WTC11 (cell line): Measurements from ENCODE around the gene UBASH3B. TPM values are rescaled to one million over a fixed set of nuclear protein-coding genes. Genes with fewer than 3 reads are reported as not detected.

Source experiments
- ATAC-seq: fragments of 200-7000 bp; cut with Tn5 transposase; 2 replicates; pipeline ENCODE4 v1.10.0; 2021; ENCODE audit warnings: mild to moderate bottlenecking, moderate library complexity
- CTCF ChIA-PET: fragments of 300-600 bp; sonication (Branson Sonifier 250); formaldehyde crosslinking; loops from one replicate; lab custom pipeline; 2021; ENCODE audit warnings: antibody characterized with exemption; lab: Charles Lee
- POLR2A ChIA-PET: fragments of 350-600 bp; sonication (Branson Sonifier 250); formaldehyde crosslinking; loops from one replicate; lab custom pipeline; 2021; ENCODE audit warnings: antibody characterized with exemption; lab: Charles Lee
- DNase-seq: peaks from one replicate; pipeline ENCODE4 v3.0.0; 2021; ENCODE audit warnings: low spot score
- H3K27ac Mint-ChIP-seq: 2 replicates; pipeline ENCODE4 v1.8.0; 2021; ENCODE audit warnings: mixed read lengths
- H3K27me3 Mint-ChIP-seq: 2 replicates; pipeline ENCODE4 v1.8.0; 2021; ENCODE audit warnings: low read depth, mild to moderate bottlenecking, moderate library complexity, mixed read lengths
- H3K36me3 Mint-ChIP-seq: 2 replicates; pipeline ENCODE4 v1.8.0; 2021; ENCODE audit warnings: mixed read lengths
- H3K4me1 Mint-ChIP-seq: 2 replicates; pipeline ENCODE4 v1.8.0; 2022; ENCODE audit warnings: mixed read lengths
- H3K4me3 Mint-ChIP-seq: 2 replicates; pipeline ENCODE4 v1.8.0; 2021; ENCODE audit warnings: mild to moderate bottlenecking, moderate library complexity, mixed read lengths
- H3K9me3 Mint-ChIP-seq: 2 replicates; pipeline ENCODE4 v1.8.0; 2021; ENCODE audit warnings: mixed read lengths
- ATF3 ChIP-seq: sonication (generic); formaldehyde crosslinking; conservative IDR thresholded peaks from 2 replicates; pipeline ENCODE4 v1.8.1; 2022; ENCODE audit warnings: mild to moderate bottlenecking, missing genetic modification reagents
- CBFB ChIP-seq: sonication (generic); formaldehyde crosslinking; IDR thresholded peaks from 2 replicates; pipeline ENCODE4 v1.8.1; 2022; ENCODE audit warnings: mild to moderate bottlenecking, low read depth, missing genetic modification reagents
- CREB1 ChIP-seq: sonication (generic); formaldehyde crosslinking; IDR thresholded peaks from 2 replicates; pipeline ENCODE4 v1.8.0; 2023; ENCODE audit warnings: mild to moderate bottlenecking, missing genetic modification reagents
- E2F4 ChIP-seq: sonication (generic); formaldehyde crosslinking; IDR thresholded peaks from 2 replicates; pipeline ENCODE4 v1.8.1; 2022; ENCODE audit warnings: low read depth, mild to moderate bottlenecking, moderate library complexity, missing genetic modification reagents, borderline replicate concordance
- GABPB1 ChIP-seq: sonication (generic); formaldehyde crosslinking; IDR thresholded peaks from 2 replicates; pipeline ENCODE4 v1.8.1; 2023; ENCODE audit warnings: mild to moderate bottlenecking, missing genetic modification reagents
- HMGXB4 ChIP-seq: sonication (generic); formaldehyde crosslinking; IDR thresholded peaks from 2 replicates; pipeline ENCODE4 v1.8.1; 2023; ENCODE audit warnings: mild to moderate bottlenecking, moderate library complexity, missing genetic modification reagents
- KAT7 ChIP-seq: sonication (generic); formaldehyde crosslinking; IDR thresholded peaks from 2 replicates; pipeline ENCODE4 v1.8.1; 2023; ENCODE audit warnings: missing genetic modification reagents, mild to moderate bottlenecking, borderline replicate concordance
- MLX ChIP-seq: sonication (generic); formaldehyde crosslinking; IDR thresholded peaks from 2 replicates; pipeline ENCODE4 v1.8.1; 2023; ENCODE audit warnings: mild to moderate bottlenecking, missing genetic modification reagents, moderate library complexity
- MXD4 ChIP-seq: fragments of 250-450 bp; sonication (Bioruptor Pico); IDR thresholded peaks from 2 replicates; pipeline ENCODE4 v1.8.0; 2021; ENCODE audit warnings: mild to moderate bottlenecking, moderate library complexity, borderline replicate concordance
- NFATC4 ChIP-seq: fragments of 250-450 bp; sonication (Bioruptor Pico); IDR thresholded peaks from 2 replicates; pipeline ENCODE4 v1.9.0; 2021; ENCODE audit warnings: mild to moderate bottlenecking
- NFYB ChIP-seq: sonication (generic); formaldehyde crosslinking; conservative IDR thresholded peaks from 2 replicates; pipeline ENCODE4 v1.8.0; 2022; ENCODE audit warnings: low read depth, missing genetic modification reagents
- NR1H2 ChIP-seq: sonication (generic); formaldehyde crosslinking; IDR thresholded peaks from 2 replicates; pipeline ENCODE4 v1.9.0; 2021; ENCODE audit warnings: mild to moderate bottlenecking, moderate library complexity, missing genetic modification reagents
- SMAD4 ChIP-seq: sonication (generic); formaldehyde crosslinking; IDR thresholded peaks from 2 replicates; pipeline ENCODE4 v1.8.0; 2022; ENCODE audit warnings: mild to moderate bottlenecking, missing genetic modification reagents
- USF2 ChIP-seq: sonication (generic); formaldehyde crosslinking; IDR thresholded peaks from 2 replicates; pipeline ENCODE4 v1.8.1; 2023; ENCODE audit warnings: mild to moderate bottlenecking, missing genetic modification reagents, moderate library complexity
- ZNF121 ChIP-seq: sonication (generic); formaldehyde crosslinking; IDR thresholded peaks from 2 replicates; pipeline ENCODE4 v1.8.0; 2023; ENCODE audit warnings: missing genetic modification reagents
- ZNF232 ChIP-seq: sonication (generic); formaldehyde crosslinking; IDR thresholded peaks from 2 replicates; pipeline ENCODE4 v1.8.0; 2022; ENCODE audit warnings: mild to moderate bottlenecking, missing genetic modification reagents
- ZNF281 ChIP-seq: sonication (generic); formaldehyde crosslinking; IDR thresholded peaks from 2 replicates; pipeline ENCODE4 v1.8.0; 2023; ENCODE audit warnings: mild to moderate bottlenecking, missing genetic modification reagents
- ZNF317 ChIP-seq: sonication (generic); formaldehyde crosslinking; IDR thresholded peaks from 2 replicates; pipeline ENCODE4 v1.8.1; 2023; ENCODE audit warnings: low read depth, mild to moderate bottlenecking, moderate library complexity, missing genetic modification reagents, borderline replicate concordance
- ZNF416 ChIP-seq: fragments of 250-450 bp; sonication (Bioruptor Pico); IDR thresholded peaks from 2 replicates; pipeline ENCODE4 v1.9.0; 2021; ENCODE audit warnings: mild to moderate bottlenecking, inconsistent platforms
- ZNF423 ChIP-seq: fragments of 250-450 bp; sonication (Bioruptor Pico); IDR thresholded peaks from 2 replicates; pipeline ENCODE4 v2.1.2; 2022; ENCODE audit warnings: mild to moderate bottlenecking, moderate library complexity
- total RNA-seq: library from RNA; stranded (reverse); gene quantifications from 3 replicates; pipeline ENCODE4 v1.2.3, GENCODE V29; 2021
- TF ChIP-seq, protein P1 (sequence below): sonication (generic); formaldehyde crosslinking; IDR thresholded peaks from 2 replicates; pipeline ENCODE4 v1.8.1; 2023; ENCODE audit warnings: mild to moderate bottlenecking, missing genetic modification reagents, borderline replicate concordance
- TF ChIP-seq, protein P2 (sequence below): sonication (generic); formaldehyde crosslinking; IDR thresholded peaks from 2 replicates; pipeline ENCODE4 v1.8.0; 2022; ENCODE audit warnings: mild to moderate bottlenecking, missing genetic modification reagents

UBASH3B gene
- total RNA-seq, 1 experiment from 2014 or later = 21.1 TPM

- Mint-ChIP-seq H3K9me3 (no peaks in the 10 kb centered on the region), H3K4me3 (no peak overlapping the region), H3K27ac (no peak overlapping the region), H3K4me1 (peaks cover 11% of the 10 kb centered on the region), H3K27me3 (no peaks in the 10 kb centered on the region), H3K36me3 (peaks cover 2% of the 10 kb centered on the region; the same call in 1 of the 2 replicates)
- ChIA-PET CTCF (interaction anchor here (1.0 kb wide), 1 partner anchor 177 kb away, joined by 3 read pairs; no protein-coding TSS in a partner anchor), POLR2A (no interaction called here)
- no peak for ATAC-seq
- DNase-seq = no peak
- TF ChIP-seq HMGXB4 (CRISPR knock-in tag) (no peak), E2F4 (CRISPR knock-in tag) (no peak), ZNF281 (CRISPR knock-in tag) (no peak), ZNF317 (CRISPR knock-in tag) (no peak), NR1H2 (CRISPR knock-in tag) (no peak), ZNF232 (CRISPR knock-in tag) (no peak), ZNF121 (CRISPR knock-in tag) (no peak), NFYB (CRISPR knock-in tag) (no peak), MXD4 (CRISPR knock-in tag) (no peak), GABPB1 (CRISPR knock-in tag) (no peak), CBFB (CRISPR knock-in tag) (no peak)
- TF ChIP-seq, protein P1, sequence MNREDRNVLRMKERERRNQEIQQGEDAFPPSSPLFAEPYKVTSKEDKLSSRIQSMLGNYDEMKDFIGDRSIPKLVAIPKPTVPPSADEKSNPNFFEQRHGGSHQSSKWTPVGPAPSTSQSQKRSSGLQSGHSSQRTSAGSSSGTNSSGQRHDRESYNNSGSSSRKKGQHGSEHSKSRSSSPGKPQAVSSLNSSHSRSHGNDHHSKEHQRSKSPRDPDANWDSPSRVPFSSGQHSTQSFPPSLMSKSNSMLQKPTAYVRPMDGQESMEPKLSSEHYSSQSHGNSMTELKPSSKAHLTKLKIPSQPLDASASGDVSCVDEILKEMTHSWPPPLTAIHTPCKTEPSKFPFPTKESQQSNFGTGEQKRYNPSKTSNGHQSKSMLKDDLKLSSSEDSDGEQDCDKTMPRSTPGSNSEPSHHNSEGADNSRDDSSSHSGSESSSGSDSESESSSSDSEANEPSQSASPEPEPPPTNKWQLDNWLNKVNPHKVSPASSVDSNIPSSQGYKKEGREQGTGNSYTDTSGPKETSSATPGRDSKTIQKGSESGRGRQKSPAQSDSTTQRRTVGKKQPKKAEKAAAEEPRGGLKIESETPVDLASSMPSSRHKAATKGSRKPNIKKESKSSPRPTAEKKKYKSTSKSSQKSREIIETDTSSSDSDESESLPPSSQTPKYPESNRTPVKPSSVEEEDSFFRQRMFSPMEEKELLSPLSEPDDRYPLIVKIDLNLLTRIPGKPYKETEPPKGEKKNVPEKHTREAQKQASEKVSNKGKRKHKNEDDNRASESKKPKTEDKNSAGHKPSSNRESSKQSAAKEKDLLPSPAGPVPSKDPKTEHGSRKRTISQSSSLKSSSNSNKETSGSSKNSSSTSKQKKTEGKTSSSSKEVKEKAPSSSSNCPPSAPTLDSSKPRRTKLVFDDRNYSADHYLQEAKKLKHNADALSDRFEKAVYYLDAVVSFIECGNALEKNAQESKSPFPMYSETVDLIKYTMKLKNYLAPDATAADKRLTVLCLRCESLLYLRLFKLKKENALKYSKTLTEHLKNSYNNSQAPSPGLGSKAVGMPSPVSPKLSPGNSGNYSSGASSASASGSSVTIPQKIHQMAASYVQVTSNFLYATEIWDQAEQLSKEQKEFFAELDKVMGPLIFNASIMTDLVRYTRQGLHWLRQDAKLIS = no peak
- TF ChIP-seq, all 79 proteins: peak for 0
Observed at GRCh38 chr11:122676638-122677037, 21.1 kb downstream of the UBASH3B start.

DNA sequence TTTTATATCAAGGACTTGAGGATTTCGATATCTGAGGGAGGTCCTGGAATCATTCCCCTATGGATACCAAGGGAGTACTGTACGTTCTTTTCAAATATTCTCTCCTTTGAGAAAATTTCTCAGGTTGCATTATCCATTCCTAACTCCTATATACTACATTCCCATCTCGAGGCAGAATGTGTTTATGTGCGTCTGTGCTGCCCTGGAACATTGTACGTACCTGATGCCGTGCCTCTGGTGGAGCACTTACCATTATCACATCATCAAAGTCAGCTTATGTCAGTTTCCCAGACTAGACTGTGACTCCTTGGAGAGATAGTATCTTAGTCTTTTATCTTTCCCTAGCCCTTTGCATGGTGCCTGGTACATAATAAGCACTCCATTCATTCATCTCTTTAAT lies 21.7 kb downstream of the UBASH3B start:
- no peaks in the 10 kb centered on the region for H3K27me3 Mint-ChIP-seq
- H3K4me3 Mint-ChIP-seq = no peak overlapping the region
- peaks cover 12% of the 10 kb centered on the region for H3K4me1 Mint-ChIP-seq
- ATAC-seq = no peak
- H3K36me3 Mint-ChIP-seq = no peaks in the 10 kb centered on the region
- H3K27ac Mint-ChIP-seq = no peak overlapping the region
- ChIA-PET CTCF (interaction anchor here (1.0 kb wide), 1 partner anchor 177 kb away, joined by 3 read pairs; no protein-coding TSS in a partner anchor), POLR2A (no interaction called here)
- DNase-seq = no peak
- H3K9me3 Mint-ChIP-seq = no peaks in the 10 kb centered on the region
- TF ChIP-seq CBFB (CRISPR knock-in tag) (no peak), MLX (CRISPR knock-in tag) (no peak), E2F4 (CRISPR knock-in tag) (no peak), ZNF232 (CRISPR knock-in tag) (no peak), KAT7 (no peak), ZNF416 (no peak), ZNF423 (CRISPR knock-in tag) (no peak), CREB1 (CRISPR knock-in tag) (no peak), USF2 (CRISPR knock-in tag) (no peak), ATF3 (CRISPR knock-in tag) (no peak), SMAD4 (CRISPR knock-in tag) (no peak), NFATC4 (CRISPR knock-in tag) (no peak)
- TF ChIP-seq, protein P2, sequence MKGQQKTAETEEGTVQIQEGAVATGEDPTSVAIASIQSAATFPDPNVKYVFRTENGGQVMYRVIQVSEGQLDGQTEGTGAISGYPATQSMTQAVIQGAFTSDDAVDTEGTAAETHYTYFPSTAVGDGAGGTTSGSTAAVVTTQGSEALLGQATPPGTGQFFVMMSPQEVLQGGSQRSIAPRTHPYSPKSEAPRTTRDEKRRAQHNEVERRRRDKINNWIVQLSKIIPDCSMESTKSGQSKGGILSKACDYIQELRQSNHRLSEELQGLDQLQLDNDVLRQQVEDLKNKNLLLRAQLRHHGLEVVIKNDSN (CRISPR knock-in tag) = no peak
